Skeletal muscle satellite cell (primary cell): ENCODE measurements around the gene SLC6A17.

Experiments used
- H3K27me3 ChIP-seq: 2 replicates; pipeline ENCODE4 v1.7.0; 2013; ENCODE audit warnings: low read length; ENCODE audit not compliant: control insufficient read depth, insufficient read depth
- H3K36me3 ChIP-seq: 2 replicates; pipeline ENCODE4 v1.7.0; 2013; ENCODE audit warnings: mild to moderate bottlenecking, control low read depth, low read length; ENCODE audit not compliant: insufficient read depth
- H3K4me1 ChIP-seq: 2 replicates; pipeline ENCODE4 v1.7.0; 2013; ENCODE audit warnings: low read length; ENCODE audit not compliant: control insufficient read depth, insufficient read depth
- H3K4me2 ChIP-seq: 2 replicates; pipeline ENCODE4 v1.7.0; 2013; ENCODE audit warnings: mild to moderate bottlenecking, low read length
- H3K4me3 ChIP-seq: 2 replicates; pipeline ENCODE4 v1.7.0; 2013; ENCODE audit warnings: low read length
- H3K9ac ChIP-seq: 2 replicates; pipeline ENCODE4 v1.7.0; 2013; ENCODE audit warnings: mild to moderate bottlenecking, low read depth, low read length, moderate library complexity
- H3K9me3 ChIP-seq: replicated peaks from 2 replicates; pipeline ENCODE4 v1.7.0; 2013; ENCODE audit warnings: mild to moderate bottlenecking, control low read depth, low read length

SLC6A17 gene

GRCh38 chr1:110250749-110251148 lies 100.5 kb downstream of the SLC6A17 start:
- Histone ChIP-seq H3K4me3 (no peak overlapping the region), H3K4me1 (no peaks in the 10 kb centered on the region), H3K9ac (no peak overlapping the region), H3K4me2 (no peak overlapping the region), H3K9me3 (no peaks in the 10 kb centered on the region), H3K27me3 (peaks cover 40% of the 10 kb centered on the region), H3K36me3 (no peaks in the 10 kb centered on the region)
